Measurements from ENCODE around the gene LHFPL2.

Gene LHFPL2

DNA sequence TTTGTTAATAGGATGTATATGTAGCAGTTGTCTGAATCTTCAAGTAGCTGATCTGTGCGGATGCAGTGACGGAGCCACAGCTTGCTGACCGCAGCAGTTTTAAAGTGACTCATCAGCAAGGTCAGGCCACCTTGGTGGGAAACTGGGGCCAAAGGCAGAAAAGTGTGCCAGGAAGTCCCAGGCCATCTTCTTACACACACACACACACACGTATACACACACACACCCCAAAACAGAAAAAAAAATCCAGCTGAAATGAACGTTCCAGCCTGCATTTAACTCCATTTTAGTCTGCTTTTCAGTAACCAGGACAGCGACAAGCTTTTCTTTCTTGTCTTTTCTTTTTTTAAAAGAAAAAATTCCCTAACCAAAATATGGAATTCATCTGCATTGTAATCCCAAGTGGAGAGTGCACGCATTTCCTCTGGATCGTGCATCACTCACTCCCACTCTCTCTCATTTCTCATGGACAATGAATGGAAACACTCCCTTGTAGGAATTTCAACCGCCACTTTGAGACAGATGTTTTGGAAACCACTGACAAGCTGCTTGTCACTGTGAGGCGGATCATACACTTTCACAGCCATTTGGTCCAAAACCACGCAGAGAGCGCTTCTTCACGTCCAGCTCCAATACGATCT, 103.9 kb downstream of the LHFPL2 start:
- no peak for DNase-seq (ENCODE audit: low spot score)

- no peak for DNase-seq (ENCODE audit: low spot score)
Measured at GRCh38 chr5:78543916-78544315, 104.7 kb downstream of the LHFPL2 start.

- DNase-seq (ENCODE audit: low spot score): no peak
Measured at GRCh38 chr5:78543292-78543691, 105.3 kb downstream of the LHFPL2 start.

GRCh38 chr5:78542321-78542840, 106.2 kb downstream of the LHFPL2 start:
- no peak for DNase-seq (ENCODE audit: low spot score)

DNA sequence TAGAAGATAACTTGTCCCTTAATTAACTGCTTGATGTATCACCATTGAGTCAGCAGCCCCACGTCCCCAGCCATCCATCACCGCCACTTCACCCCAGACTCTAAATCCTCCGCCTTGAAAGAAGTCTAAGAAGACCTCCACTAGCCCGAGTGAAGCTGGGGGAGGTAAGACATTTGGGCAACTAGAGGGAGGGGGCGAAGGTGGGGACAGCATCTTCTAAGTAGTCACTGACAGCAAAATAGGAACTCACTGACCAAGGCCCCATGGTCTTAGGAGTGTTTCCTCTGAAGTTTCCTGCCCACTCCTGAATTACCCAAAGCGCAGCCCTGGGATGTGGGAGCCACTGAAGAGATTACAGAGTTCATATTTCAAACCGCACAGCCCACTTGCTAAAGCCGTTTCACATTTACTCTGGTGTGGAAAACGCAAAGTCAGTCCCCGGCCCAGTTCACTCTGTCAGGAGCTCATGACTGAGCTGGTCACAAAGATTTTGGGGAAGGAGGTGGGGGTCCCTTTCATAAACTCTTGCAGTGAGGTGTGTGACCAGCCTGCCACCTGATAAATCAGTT, 107.4 kb downstream of the LHFPL2 start:
- DNase-seq (ENCODE audit: low spot score): no peak

DNA sequence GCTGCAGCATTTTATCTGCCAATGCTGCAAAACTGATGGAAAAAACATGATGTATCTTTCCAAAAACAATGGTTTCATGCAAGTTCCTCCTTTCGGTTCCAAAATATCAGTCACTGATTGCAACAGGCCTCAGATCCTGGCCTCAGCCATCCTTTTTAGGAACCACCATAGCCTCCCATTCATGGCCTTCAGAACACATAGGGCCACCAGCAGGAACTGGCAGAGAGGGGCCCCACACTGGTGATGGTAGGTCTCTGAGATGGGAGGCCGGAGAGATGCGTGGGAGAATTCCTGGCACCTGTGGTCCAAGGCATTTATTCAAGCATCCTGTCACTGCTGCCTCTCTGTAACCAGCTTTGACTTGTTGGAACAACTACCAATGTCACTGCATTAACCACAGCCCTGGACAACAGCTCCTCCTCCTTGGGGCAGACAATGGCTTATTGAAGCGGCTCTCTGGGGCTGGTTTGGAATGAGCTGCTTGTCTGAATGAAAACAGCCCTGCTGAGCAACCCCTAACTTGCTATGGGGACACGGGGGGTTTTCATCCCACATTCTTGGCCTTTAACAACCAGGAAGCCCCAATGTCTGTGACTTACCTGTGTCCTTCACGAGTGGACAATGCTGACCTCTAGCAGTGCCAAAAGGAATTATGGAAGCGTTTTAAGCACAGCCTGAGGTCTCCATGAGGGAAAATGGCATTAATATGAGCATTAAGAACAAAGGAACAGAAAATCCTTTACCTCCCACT, 108.1 kb downstream of the LHFPL2 start:
- DNase-seq (ENCODE audit: low spot score): peak; percentile 97

DNA sequence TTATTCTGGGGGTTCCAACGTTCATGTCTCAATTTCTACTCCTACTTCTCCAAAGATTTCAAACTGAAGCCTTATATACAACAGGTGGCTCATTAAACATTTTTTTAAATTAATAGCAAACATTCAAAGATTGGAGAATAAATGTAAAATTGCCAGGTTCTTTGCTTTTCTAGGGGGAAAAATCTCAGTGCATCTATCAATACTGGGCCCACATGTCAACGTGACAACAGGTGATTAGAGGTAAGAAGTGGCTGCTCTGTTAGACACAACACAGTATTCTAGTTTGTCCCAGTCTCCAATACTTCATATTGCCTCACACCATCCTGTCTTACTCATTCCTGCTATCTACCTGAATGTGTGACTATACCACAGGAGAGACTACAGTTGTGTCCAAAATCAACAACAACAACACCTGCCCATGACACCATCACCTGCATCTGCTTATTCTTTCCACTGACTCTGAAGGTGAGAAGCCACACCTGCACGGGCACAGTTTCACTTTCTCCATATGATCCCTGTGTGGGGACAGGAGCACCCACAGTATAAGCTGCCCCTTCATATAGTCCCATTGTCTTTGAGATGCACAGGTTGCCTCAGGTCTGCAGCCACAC, 110.2 kb downstream of the LHFPL2 start:
- no peak for DNase-seq (ENCODE audit: low spot score)

- DNase-seq (ENCODE audit: low spot score): peak; percentile 88
Measured at GRCh38 chr5:78537821-78538220, 110.8 kb downstream of the LHFPL2 start.

DNA sequence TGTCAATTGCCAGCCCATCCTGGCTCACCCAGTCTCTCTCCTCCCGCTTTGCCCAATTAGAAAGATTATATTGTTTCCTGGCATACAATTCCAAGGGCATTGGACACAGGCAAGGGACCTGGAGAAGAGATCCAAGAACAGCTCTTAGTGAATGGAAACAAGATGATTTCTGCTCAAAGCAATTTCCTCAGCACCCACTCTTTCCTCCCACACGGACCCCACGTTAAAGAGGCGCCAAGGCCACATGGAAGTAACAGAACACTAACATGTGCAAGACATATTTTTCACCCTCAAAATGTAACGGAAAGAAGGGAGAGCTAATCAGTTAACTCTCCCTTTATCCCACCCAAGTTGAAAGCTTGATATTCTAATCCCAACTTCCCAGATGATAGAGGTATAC, 111.2 kb downstream of the LHFPL2 start:
- no peak for DNase-seq (ENCODE audit: low spot score)

DNA sequence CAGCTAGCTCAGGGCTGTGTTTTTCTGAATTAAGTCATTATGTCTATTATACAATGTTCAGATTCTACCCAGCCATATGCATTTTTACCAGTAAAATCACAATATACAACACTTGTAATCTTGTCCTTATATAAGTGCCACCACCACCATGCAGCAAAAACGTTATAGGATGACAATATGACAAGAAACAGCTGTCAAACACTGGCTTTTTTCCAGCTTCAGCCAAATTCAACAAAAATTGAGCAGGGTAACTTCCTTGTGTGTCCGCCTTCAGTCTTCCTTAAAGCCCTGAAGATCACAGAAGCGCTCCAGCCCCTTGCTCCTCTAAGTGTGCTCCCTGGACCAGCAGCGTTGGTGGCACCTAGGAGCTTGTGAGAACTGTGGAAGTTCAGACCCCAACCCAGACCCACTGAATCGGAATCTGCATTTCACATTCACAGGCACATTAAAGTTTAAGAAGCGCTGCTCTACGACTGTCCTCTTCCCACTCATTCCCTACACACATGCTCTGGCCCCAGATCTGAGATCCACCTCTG, 111.8 kb downstream of the LHFPL2 start:
- no peak for DNase-seq (ENCODE audit: low spot score)

GRCh38 chr5:78534905-78535200, 113.7 kb downstream of the LHFPL2 start:
- DNase-seq (ENCODE audit: low spot score): no peak

- DNase-seq (ENCODE audit: low spot score): peak; percentile 51
Measured at GRCh38 chr5:78534148-78534904, 114.2 kb downstream of the LHFPL2 start.

DNA sequence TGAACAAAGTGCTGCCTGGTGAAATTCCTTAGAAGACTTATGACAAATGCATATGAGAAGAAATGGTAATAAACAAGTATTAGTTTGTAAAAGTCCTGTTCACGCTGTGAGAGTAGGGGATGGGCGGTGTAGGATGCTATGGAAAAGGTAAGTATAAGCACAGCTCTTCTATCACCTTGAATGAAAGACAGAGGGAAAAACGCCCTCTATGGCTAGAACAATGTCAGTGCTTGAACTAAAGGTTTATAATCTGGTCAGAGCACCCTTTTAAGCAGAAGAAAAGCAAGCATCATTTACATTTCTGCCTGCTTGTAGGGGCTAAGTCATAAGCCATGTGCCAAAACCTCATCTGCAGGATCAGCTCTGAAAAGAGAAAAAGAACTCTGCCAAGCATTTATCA, 115.2 kb downstream of the LHFPL2 start:
- DNase-seq (ENCODE audit: low spot score): no peak

- no peak for DNase-seq (ENCODE audit: low spot score)
Measured at GRCh38 chr5:78530342-78531096, 118.1 kb downstream of the LHFPL2 start.

DNA sequence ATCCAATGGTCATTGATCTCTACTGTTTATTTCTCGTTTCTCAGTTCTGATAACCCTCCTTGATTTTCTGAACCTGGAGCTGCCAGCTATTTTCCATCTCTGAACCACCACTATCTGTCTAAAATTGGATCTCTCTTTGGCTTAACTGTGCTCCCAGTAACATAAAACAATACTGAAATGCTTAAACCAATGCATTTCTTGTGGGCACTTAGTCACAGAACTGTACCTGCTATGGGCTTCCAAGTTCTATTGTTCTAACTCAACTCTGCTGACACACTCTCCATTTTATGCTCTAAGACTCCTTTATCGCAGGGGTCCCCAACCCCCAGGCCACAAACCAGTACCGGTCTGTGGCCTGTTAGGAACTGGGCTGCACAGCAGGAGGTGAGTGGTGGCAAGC, 120.6 kb downstream of the LHFPL2 start:
- DNase-seq (ENCODE audit: low spot score): no peak

GRCh38 chr5:78527054-78527859, 121.3 kb downstream of the LHFPL2 start:
- peak; percentile 68 for DNase-seq (ENCODE audit: low spot score)

DNA sequence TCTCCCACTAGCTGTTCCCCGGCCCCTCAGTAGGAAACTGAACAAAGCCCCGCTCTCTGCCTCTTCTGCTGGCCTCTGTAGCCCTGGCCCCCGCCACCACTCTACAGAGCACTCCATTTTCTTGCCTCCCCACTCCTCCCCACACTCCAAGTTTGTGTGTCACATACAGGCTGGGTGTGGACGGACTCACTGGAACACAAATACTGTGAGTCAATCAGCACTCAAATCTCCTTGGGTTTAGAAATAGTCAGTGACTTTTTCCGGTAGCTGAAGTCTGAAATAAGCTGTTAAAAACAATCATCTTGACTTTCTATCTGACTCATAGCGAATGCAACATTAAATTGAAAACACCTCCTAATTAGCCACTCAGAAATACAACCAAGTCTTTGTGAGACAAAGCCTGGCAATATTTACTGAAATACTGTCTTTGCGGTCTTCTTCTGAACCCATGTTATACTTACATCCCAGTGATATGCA, 122.5 kb downstream of the LHFPL2 start:
- DNase-seq (ENCODE audit: low spot score): no peak

- DNase-seq (ENCODE audit: low spot score): no peak
Measured at GRCh38 chr5:78523314-78524193, 125.0 kb downstream of the LHFPL2 start.
